ENCODE measurements around the gene MAP2K3.

MAP2K3 gene

DNA sequence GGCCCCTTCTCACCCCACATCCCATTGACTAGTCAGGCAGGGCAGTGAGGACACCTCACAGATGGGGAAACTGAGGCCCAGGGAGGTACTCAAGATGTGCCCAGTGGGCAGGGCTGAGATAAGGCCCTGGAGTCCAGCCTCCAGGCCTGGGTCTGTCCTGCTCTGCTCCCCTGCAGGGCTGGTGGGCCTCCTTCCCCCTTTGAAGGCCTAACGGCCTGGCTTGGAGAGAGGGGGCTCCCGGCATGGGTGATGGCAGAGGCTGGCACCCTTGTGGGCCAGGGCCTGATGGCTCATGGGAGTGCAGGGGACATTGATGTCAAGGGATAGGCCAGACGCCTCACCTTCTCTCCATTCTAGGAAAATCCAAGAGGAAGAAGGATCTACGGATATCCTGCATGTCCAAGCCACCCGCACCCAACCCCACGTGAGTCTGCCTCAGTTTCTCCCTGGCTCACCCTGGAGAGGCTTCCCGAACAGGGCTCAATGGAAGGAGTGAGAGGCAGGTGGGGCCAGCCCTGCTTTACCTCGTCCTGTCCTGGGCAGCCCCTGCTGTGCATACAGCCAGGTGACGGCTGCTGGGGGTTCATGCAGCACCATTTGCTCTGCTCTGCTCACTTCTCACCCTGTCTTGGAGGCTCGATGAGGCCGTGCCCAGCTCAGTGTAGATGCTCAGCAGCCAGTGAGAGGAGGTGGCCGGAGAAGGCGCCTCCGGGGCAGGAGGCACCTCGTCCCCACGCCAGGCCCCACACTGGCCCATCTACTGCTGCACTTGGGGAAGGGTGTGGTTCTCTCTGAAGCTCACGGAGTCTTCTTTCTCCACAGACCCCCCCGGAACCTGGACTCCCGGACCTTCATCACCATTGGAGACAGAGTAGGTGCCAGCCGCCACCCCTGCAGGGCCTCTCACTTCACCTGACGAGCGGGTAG lies 13.8 kb downstream of the MAP2K3 start:
- Histone ChIP-seq H3K4me3 (ENCODE audit: low read length) (no peak overlapping the region), H3K36me3 (ENCODE audit: control insufficient read depth, insufficient read depth, low read length) (peaks cover 3% of the 10 kb centered on the region; the same call in 1 of the 2 replicates), H3K9me3 (ENCODE audit: control insufficient read depth, insufficient read depth, low read length) (no peaks in the 10 kb centered on the region), H3K27me3 (ENCODE audit: control insufficient read depth, insufficient read depth, low read length) (no peaks in the 10 kb centered on the region), H3K4me1 (ENCODE audit: control insufficient read depth, insufficient read depth, low read length) (no peaks in the 10 kb centered on the region; the same call in 1 of the 2 replicates), H3K27ac (ENCODE audit: low read length) (no peak overlapping the region)
- WGBS (ENCODE audit: insufficient coverage, insufficient read length) = no CpG with 5 or more reads among the region's 22 CpGs
- DNase-seq (ENCODE audit: low read depth, low spot score) = no peak

DNA sequence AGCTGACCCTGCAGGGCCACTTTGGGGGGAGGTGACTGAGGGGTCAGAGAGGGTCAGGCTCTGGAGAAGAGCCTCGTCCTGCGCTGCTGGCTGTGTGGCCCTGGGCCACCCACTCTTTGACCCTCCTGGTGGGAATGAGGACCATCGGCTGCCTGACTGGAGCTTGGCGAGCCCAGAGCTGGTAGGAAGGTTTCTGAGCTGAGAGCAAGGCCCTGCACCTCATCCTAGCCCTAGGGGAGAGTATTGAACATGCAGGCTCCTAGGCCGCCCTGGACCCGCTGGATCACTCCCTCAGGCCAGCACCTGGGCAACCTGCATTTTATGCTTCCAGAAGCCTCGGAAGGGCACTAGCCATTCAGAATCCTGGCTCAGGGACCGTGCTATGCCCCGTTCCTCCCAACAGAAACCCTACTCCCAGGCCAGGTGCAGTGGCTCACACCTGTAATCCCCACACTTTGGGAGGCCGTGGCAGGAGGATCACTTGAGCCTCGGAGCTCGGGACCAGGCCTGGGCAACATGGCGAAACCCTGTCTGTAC lies 14.5 kb downstream of the MAP2K3 start:
- peaks cover 3% of the 10 kb centered on the region; the same call in 1 of the 2 replicates for H3K36me3 ChIP-seq (ENCODE audit: control insufficient read depth, insufficient read depth, low read length)
- no peaks in the 10 kb centered on the region for H3K27me3 ChIP-seq (ENCODE audit: control insufficient read depth, insufficient read depth, low read length)
- DNase-seq (ENCODE audit: low read depth, low spot score) = no peak
- H3K4me3 ChIP-seq (ENCODE audit: low read length) = no peak overlapping the region
- no CpG with 5 or more reads among the region's 13 CpGs for WGBS (ENCODE audit: insufficient coverage, insufficient read length)
- H3K27ac ChIP-seq (ENCODE audit: low read length) = no peak overlapping the region
- H3K4me1 ChIP-seq (ENCODE audit: control insufficient read depth, insufficient read depth, low read length) = no peaks in the 10 kb centered on the region; the same call in 1 of the 2 replicates
- H3K9me3 ChIP-seq (ENCODE audit: control insufficient read depth, insufficient read depth, low read length) = no peaks in the 10 kb centered on the region

DNA sequence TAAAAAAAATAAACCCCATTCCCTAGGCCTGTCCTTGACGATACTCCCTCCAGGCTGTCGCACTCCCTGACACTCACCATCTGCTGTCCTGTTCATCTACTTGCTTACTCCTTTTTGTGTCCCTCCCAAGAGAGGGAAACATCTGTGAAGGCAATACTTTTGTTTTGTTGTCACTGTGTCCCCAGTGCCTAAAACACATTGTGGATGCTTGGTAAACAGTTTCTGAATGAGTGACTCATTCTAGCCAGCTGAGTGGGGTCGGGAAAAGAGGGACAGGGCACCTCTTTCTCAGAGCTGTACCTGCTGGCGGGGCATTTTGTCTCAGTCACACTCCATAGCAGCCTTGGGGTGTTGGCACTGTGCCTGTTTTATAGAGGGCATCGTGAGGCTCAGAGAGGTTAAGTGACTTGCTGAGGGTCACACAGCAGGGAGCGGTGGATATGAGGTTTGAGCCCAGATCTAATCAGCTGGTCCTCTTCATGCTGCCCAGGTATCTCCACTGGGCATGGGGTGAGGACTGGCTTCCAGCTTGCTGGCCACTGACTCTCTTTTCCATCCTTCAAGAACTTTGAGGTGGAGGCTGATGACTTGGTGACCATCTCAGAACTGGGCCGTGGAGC lies 15.6 kb downstream of the MAP2K3 start:
- Histone ChIP-seq H3K9me3 (ENCODE audit: control insufficient read depth, insufficient read depth, low read length) (no peaks in the 10 kb centered on the region), H3K27ac (ENCODE audit: low read length) (no peak overlapping the region), H3K4me1 (ENCODE audit: control insufficient read depth, insufficient read depth, low read length) (no peaks in the 10 kb centered on the region; the same call in 1 of the 2 replicates), H3K27me3 (ENCODE audit: control insufficient read depth, insufficient read depth, low read length) (no peaks in the 10 kb centered on the region), H3K36me3 (ENCODE audit: control insufficient read depth, insufficient read depth, low read length) (peaks cover 3% of the 10 kb centered on the region; the same call in 1 of the 2 replicates), H3K4me3 (ENCODE audit: low read length) (no peak overlapping the region)
- WGBS (ENCODE audit: insufficient coverage, insufficient read length) = no CpG with 5 or more reads among the region's 7 CpGs
- no peak for DNase-seq (ENCODE audit: low read depth, low spot score)

DNA sequence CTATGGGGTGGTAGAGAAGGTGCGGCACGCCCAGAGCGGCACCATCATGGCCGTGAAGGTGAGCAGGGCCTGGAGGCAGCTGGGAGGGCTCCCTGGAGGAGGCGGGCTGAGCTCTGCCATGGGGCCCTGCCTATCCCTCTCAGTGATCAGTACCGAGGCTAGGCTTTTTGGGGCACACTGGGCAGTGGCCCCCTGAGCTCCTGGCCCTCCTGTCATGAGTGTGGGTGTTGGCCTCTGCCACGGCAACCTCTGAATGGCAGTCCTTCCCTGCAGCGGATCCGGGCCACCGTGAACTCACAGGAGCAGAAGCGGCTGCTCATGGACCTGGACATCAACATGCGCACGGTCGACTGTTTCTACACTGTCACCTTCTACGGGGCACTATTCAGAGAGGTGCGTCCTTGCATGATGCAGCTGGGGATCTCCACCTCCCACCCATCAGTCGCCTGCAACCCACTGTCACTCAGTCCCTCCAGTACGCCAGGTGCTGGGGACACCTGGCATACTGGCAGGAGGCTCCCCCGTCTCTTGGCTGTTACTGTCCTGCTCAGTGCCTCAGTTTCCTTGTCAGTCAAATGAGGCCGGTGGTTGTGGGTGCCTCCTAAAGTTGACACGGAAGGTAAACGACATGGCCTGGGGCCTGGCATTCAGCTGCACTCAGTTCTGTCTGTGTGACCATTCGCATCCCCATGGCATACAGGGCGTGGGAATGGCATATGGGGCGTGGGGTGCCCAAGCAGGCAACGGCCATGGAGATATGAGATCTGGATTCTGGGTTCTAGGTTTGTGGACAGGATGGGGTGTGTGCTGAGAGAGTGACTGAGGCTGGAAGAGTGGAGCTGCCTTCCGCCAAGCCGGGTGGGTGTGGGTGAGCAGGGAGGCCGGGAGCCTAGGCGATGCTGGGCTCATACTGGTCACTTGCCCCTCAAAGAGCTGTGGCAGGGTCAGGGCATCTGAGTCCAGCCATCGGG lies 16.4 kb downstream of the MAP2K3 start:
- Histone ChIP-seq H3K36me3 (ENCODE audit: control insufficient read depth, insufficient read depth, low read length) (peaks cover 3% of the 10 kb centered on the region; the same call in 1 of the 2 replicates), H3K4me1 (ENCODE audit: control insufficient read depth, insufficient read depth, low read length) (no peaks in the 10 kb centered on the region; the same call in 1 of the 2 replicates), H3K4me3 (ENCODE audit: low read length) (no peak overlapping the region), H3K27me3 (ENCODE audit: control insufficient read depth, insufficient read depth, low read length) (no peaks in the 10 kb centered on the region), H3K9me3 (ENCODE audit: control insufficient read depth, insufficient read depth, low read length) (no peaks in the 10 kb centered on the region), H3K27ac (ENCODE audit: low read length) (no peak overlapping the region)
- no CpG with 5 or more reads among the region's 31 CpGs for WGBS (ENCODE audit: insufficient coverage, insufficient read length)
- DNase-seq (ENCODE audit: low read depth, low spot score) = no peak

DNA sequence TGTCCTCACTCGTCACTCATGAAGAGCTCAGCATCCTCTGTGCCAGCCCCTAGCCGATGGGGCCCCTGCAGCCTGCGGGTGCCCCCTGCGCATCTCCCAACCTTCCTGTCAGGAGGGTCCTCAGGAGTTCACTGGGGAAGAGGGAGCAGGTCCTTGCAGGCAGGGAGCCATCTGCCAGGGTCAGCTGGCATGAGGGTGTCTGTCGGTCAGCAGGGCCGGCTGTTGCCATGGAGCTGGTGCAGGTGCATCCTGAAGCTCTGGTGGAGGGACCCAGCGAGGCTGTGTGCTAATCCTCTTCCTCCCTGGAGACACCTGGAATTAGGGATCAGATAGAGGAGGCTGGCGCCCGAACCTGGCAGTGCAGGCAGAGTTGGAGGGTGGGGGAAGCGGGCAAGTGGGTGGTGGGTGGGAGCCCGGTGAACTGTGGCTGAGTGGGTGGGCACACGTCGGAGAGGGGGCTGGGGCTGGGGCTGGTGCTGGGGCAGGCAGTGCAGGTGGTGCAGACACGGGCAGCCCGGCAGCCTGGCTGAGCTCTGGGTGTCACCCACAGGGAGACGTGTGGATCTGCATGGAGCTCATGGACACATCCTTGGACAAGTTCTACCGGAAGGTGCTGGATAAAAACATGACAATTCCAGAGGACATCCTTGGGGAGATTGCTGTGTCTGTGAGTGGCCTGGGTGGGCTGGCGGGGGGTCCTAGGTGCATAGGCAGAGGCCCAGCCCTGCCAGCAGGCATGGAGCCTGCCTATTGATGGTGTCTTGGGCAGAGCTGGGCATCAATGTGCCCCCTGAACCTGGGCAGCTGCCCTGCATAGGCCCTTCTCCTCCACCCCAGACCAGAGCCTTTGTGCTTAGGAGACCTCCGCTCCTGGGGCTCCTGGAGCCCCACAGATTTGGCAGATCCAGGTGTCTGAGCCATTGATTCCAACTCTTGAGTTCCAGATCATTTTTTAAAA lies 17.4 kb downstream of the MAP2K3 start:
- no CpG with 5 or more reads among the region's 19 CpGs for WGBS (ENCODE audit: insufficient coverage, insufficient read length)
- H3K36me3 ChIP-seq (ENCODE audit: control insufficient read depth, insufficient read depth, low read length) = peaks cover 3% of the 10 kb centered on the region; the same call in 1 of the 2 replicates
- H3K9me3 ChIP-seq (ENCODE audit: control insufficient read depth, insufficient read depth, low read length) = no peaks in the 10 kb centered on the region

DNA sequence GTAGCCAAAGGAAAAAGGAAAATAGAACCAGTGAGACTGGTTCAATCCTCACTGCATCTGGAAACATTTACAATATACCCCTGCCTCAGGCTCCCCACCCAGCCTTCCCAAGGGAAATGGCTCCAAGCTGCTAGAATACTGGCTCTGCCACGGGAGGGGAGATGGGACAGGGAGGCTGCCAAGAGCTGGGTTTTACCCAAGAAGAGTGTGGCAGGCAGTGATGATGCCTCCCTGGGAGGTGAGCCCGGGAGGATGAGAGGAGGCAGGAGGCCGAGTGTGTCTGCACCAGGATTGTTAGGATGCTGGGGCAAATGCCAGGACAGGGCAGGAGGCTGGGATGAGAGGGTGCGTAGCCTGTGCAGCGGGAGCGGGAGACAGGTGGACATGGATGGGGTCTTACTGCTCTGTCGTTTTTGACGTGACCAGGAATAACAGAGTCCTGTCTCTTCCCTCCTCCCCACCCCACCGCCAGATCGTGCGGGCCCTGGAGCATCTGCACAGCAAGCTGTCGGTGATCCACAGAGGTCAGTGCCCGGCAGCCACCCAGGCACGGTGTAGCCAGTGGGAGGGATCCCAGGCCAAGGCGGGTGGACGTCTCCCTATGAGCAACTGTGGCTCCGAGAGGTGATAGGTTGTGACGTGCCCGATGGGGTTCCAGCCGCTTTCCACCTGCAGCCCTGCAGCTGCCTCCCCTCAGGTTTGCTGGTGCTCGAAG lies 18.4 kb downstream of the MAP2K3 start:
- WGBS (ENCODE audit: insufficient coverage, insufficient read length) = no CpG with 5 or more reads among the region's 21 CpGs
- no peak overlapping the region for H3K27ac ChIP-seq (ENCODE audit: low read length)
- peaks cover 3% of the 10 kb centered on the region; the same call in 1 of the 2 replicates for H3K36me3 ChIP-seq (ENCODE audit: control insufficient read depth, insufficient read depth, low read length)
- DNase-seq (ENCODE audit: low read depth, low spot score) = no peak
- H3K27me3 ChIP-seq (ENCODE audit: control insufficient read depth, insufficient read depth, low read length) = no peaks in the 10 kb centered on the region
- no peaks in the 10 kb centered on the region for H3K9me3 ChIP-seq (ENCODE audit: control insufficient read depth, insufficient read depth, low read length)
- no peaks in the 10 kb centered on the region; the same call in 1 of the 2 replicates for H3K4me1 ChIP-seq (ENCODE audit: control insufficient read depth, insufficient read depth, low read length)
- no peak overlapping the region for H3K4me3 ChIP-seq (ENCODE audit: low read length)

More for the DNA sequence above, 17.4 kb downstream of the MAP2K3 start:
- no peaks in the 10 kb centered on the region for H3K27me3 ChIP-seq (ENCODE audit: control insufficient read depth, insufficient read depth, low read length)
- H3K27ac ChIP-seq (ENCODE audit: low read length) = no peak overlapping the region
- no peaks in the 10 kb centered on the region; the same call in 1 of the 2 replicates for H3K4me1 ChIP-seq (ENCODE audit: control insufficient read depth, insufficient read depth, low read length)
- H3K4me3 ChIP-seq (ENCODE audit: low read length) = no peak overlapping the region
- no peak for DNase-seq (ENCODE audit: low read depth, low spot score)

DNA sequence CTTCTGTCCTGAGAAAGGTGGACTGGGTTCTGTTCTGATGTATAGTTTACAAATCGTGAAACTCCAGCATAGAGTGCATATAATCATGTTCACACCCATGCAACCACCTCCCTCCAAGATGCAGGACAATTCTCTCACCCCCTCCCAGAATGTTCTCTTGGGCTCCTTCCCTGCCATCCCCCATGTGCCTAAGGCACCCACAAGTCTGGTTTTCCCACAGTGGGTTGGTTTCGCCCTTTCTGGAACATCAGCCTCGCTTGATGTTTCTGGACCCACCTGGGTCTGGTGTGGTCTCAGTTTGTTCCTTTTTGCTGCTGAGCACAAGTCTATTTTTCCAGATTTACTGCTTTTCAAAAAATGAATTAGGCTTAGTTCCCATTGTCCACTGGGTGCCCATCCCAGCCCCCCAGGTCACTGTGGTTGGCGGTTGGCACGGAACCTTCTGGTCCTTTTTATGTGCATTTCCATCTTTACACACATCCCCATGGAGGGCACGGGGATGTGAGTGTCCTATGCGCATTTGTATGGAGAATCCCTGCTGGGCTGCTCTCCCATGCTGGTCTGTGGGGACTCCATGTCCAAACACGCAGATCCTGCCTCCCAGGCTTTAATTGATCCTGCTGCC lies 19.0 kb downstream of the MAP2K3 start:
- WGBS (ENCODE audit: insufficient coverage, insufficient read length) = no CpG with 5 or more reads among the region's 8 CpGs
- H3K36me3 ChIP-seq (ENCODE audit: control insufficient read depth, insufficient read depth, low read length) = peaks cover 3% of the 10 kb centered on the region
- no peak overlapping the region for H3K27ac ChIP-seq (ENCODE audit: low read length)
- H3K4me3 ChIP-seq (ENCODE audit: low read length) = no peak overlapping the region
- no peaks in the 10 kb centered on the region for H3K27me3 ChIP-seq (ENCODE audit: control insufficient read depth, insufficient read depth, low read length)
- no peak for DNase-seq (ENCODE audit: low read depth, low spot score)
- no peaks in the 10 kb centered on the region; the same call in 1 of the 2 replicates for H3K4me1 ChIP-seq (ENCODE audit: control insufficient read depth, insufficient read depth, low read length)
- no peaks in the 10 kb centered on the region for H3K9me3 ChIP-seq (ENCODE audit: control insufficient read depth, insufficient read depth, low read length)

DNA sequence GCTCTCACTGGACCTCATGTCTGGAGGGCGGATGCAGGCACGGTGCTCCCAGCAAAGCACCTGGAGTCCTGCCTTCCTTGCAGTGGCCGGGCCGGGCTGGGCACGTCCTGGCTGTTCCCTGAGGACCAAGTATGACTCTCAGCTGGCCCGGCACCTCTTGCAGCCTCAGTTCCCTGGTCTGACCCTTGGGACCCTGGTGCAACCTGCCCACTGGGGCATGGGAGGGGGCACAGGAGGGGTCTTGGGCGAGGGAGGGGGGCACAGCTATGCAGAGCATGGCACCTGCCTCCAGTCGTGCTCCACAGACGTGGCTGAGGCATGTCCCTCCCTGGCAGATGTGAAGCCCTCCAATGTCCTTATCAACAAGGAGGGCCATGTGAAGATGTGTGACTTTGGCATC lies 19.6 kb downstream of the MAP2K3 start:
- Histone ChIP-seq H3K27me3 (ENCODE audit: control insufficient read depth, insufficient read depth, low read length) (no peaks in the 10 kb centered on the region), H3K27ac (ENCODE audit: low read length) (no peak overlapping the region), H3K4me1 (ENCODE audit: control insufficient read depth, insufficient read depth, low read length) (no peaks in the 10 kb centered on the region), H3K36me3 (ENCODE audit: control insufficient read depth, insufficient read depth, low read length) (peaks cover 3% of the 10 kb centered on the region; the same call in 1 of the 2 replicates), H3K9me3 (ENCODE audit: control insufficient read depth, insufficient read depth, low read length) (no peaks in the 10 kb centered on the region), H3K4me3 (ENCODE audit: low read length) (no peak overlapping the region)
- no peak for DNase-seq (ENCODE audit: low read depth, low spot score)
- no CpG with 5 or more reads among the region's 9 CpGs for WGBS (ENCODE audit: insufficient coverage, insufficient read length)
